Esophagus (tissue), 2 donors: ENCODE measurements around the gene RPA1. TPM values are rescaled to one million over a fixed set of nuclear protein-coding genes. Genes with fewer than 3 reads are reported as not detected.

Experiments used
- H3K27ac ChIP-seq, 2 donors: one replicate each; pipeline ENCODE4 v1.5.1; 2013; ENCODE audit warnings: low read depth in 2 of 2, mild to moderate bottlenecking in 2 of 2, inconsistent platforms in 1 of 2, low read length in 1 of 2, moderate library complexity in 1 of 2
- H3K27me3 ChIP-seq, 2 donors: one replicate each; pipeline ENCODE4 v1.6.1; 2013; ENCODE audit warnings: low read length in 2 of 2, control low read depth in 1 of 2, mild to moderate bottlenecking in 1 of 2; ENCODE audit not compliant: insufficient read depth in 2 of 2, control insufficient read depth in 1 of 2
- H3K36me3 ChIP-seq, 2 donors: one replicate each; pipeline ENCODE4 v1.6.1; 2013; ENCODE audit warnings: low read length in 1 of 2; ENCODE audit not compliant: control insufficient read depth in 2 of 2, insufficient read depth in 2 of 2
- H3K4me1 ChIP-seq, 2 donors: one replicate each; pipeline ENCODE4 v1.6.1; 2013; ENCODE audit warnings: low read length in 1 of 2; ENCODE audit not compliant: control insufficient read depth in 2 of 2, insufficient read depth in 2 of 2
- H3K4me3 ChIP-seq, 2 donors: one replicate each; pipeline ENCODE4 v1.5.1; 2013; ENCODE audit warnings: low read length in 2 of 2, mild to moderate bottlenecking in 2 of 2, low read depth in 1 of 2, moderate library complexity in 1 of 2
- H3K9me3 ChIP-seq, 2 donors: one replicate each; pipeline ENCODE4 v1.6.1; 2013; ENCODE audit warnings: mild to moderate bottlenecking in 2 of 2, low read depth in 1 of 2, low read length in 1 of 2, moderate library complexity in 1 of 2; ENCODE audit not compliant: control insufficient read depth in 2 of 2, insufficient read depth in 1 of 2
- WGBS, 2 donors: extraction: QIAGEN DNeasy Blood & Tissue Kit; methylation state at CpG; one replicate each; pipeline ENCODE4 v1.1.7; 2013; 5-methylcytosine and 5-hydroxymethylcytosine counted together
- polyA plus RNA-seq, 2 donors: library from polyadenylated mRNA; stranded (reverse); fragments of 200-250 nt; gene quantifications; one replicate each; pipeline ENCODE4 v1.2.3, GENCODE V29; 2013
- donor health status: healthy with polysubstance abuse.
- donor health status: Bipolar disorder and iron deficiency.

The RPA1 gene
- polyA plus RNA-seq, 2 donors, result 8.6 to 33.7 TPM

DNA sequence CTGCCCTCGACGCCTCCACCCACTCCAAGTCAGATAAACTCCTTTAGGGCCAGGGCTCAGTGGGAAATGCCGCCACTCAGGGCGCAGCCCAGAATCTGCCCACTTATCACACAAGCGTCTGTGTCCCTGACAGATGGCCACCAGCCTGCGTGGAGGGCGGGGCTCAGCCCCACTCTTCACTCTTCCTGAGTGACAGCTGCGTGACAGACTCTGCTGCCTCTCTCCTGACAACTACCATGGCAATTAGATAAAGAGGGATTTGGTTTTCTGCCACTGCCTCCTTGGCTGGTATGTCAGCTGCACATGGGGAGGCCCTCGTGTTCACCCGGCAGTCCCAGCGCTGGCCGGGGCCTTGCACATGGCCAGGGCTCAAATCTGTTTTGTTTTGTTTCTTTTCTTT, 99.2 kb downstream of the RPA1 start:
- H3K27ac ChIP-seq, result no peak overlapping the region
- H3K4me1 ChIP-seq, result peaks cover 4 to 5% of the 10 kb centered on the region in 2 donors
- H3K4me3 ChIP-seq, result no peak overlapping the region
- no peaks in the 10 kb centered on the region for H3K9me3 ChIP-seq
- no peaks in the 10 kb centered on the region for H3K36me3 ChIP-seq
- 82 to 85% methylated on average over 12 of the region's 12 CpGs for WGBS, 2 donors
- H3K27me3 ChIP-seq, result no peaks in the 10 kb centered on the region

- Histone ChIP-seq H3K9me3 (no peaks in the 10 kb centered on the region), H3K4me3 (no peak overlapping the region), H3K36me3 (no peaks in the 10 kb centered on the region), H3K27ac (no peak overlapping the region), H3K27me3 (no peaks in the 10 kb centered on the region), H3K4me1 (peaks cover 4 to 5% of the 10 kb centered on the region in 2 donors)
- WGBS, 2 donors, result 55 to 70% methylated on average over 8 of the region's 8 CpGs
Observed at GRCh38 chr17:1930337-1930645, 100.5 kb downstream of the RPA1 start.

DNA sequence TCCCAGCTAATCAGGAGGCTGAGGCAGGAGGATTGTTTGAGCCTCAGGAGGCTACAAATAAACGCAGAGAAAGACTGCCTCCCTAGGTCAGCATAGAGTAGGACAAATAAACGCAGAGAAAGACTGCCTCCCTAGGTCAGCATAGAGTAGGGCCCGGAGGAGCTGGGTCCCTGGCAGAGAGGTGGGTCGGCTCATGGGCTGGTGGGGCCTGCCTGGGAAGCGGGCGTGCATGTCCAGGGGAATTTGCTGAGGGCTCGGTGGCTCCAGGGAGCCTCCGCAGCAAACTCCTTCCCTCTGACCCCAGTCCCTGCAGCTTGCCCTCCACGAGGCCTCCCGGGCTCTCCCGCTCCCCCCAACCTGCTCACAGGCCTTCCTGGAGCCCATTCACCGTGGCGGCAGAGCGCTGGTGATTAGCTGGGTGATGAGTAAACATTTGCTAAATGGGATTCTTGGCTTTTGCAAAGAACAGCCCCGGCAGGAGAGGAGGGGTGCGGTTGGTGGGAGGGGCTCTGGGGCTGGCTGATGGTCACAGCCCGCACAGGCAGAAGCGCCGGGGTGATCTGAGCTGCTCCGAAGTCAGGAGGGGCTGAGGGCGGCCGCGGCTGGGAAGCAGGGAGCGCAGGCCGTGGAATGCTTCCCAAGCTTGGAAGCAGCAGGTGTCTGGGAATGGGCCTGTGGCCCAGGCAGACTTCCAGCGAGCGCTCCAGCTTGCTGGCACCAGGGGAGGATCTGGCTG, 102.2 kb downstream of the RPA1 start:
- H3K4me3 ChIP-seq, result no peak overlapping the region
- peaks cover 4 to 5% of the 10 kb centered on the region in 2 donors for H3K4me1 ChIP-seq
- no peaks in the 10 kb centered on the region for H3K36me3 ChIP-seq
- H3K9me3 ChIP-seq, result no peaks in the 10 kb centered on the region
- WGBS, 2 donors, result 32 to 38% methylated on average over 27 of the region's 27 CpGs
- H3K27me3 ChIP-seq, result no peaks in the 10 kb centered on the region
- H3K27ac ChIP-seq, result no peak overlapping the region

DNA sequence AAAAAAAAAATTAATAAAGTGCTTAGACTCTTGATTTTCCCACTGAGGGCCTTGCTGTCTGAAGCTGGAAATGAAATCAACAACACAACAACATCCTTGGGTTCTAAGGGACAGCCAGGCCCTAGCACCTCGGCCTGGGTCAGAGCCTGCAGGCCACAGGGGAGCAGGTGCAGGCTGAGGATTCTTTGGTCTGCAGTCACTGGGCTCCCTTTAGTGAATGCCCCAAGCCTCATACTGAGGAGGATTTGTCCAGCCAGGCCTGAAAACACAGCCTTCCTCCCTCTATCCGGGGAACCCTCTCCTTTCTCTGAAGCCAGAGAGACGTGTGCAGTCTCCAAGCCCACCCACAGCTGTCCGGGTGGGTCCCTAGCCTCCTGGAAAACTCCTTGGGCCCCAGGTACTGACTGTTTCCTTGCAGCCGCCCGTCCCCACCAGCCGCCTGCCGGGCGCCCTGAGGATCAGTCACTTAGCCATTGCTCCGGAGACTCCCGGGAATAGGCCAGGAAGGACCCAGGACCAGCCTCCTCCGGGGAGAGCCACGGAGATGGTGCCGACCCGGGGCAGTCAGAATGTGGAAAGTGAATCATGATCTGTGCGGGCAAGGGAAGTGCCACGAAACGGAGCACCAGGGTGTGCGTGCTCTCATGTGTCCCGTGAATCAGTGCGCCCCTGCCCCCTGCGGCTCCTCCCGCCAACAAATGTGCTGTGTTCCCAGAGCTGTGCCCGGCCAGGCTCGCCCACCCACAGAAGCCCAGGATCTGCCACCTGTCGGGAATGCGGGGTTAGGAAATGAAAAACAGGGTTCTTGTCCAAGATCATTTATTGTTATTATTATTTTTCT, 104.3 kb downstream of the RPA1 start:
- no peaks in the 10 kb centered on the region for H3K27me3 ChIP-seq
- WGBS, 2 donors, result 89 to 92% methylated on average over 27 of the region's 27 CpGs
- H3K4me1 ChIP-seq, result peaks cover 4 to 5% of the 10 kb centered on the region in 2 donors
- no peaks in the 10 kb centered on the region for H3K9me3 ChIP-seq
- no peak overlapping the region for H3K27ac ChIP-seq
- H3K36me3 ChIP-seq, result no peaks in the 10 kb centered on the region
- H3K4me3 ChIP-seq, result no peak overlapping the region

GRCh38 chr17:1934901-1935300, 105.1 kb downstream of the RPA1 start:
- Histone ChIP-seq H3K27ac (no peak overlapping the region), H3K4me1 (peaks cover 4 to 5% of the 10 kb centered on the region in 2 donors), H3K4me3 (no peak overlapping the region), H3K9me3 (no peaks in the 10 kb centered on the region), H3K36me3 (no peaks in the 10 kb centered on the region), H3K27me3 (no peaks in the 10 kb centered on the region)
- WGBS, 2 donors, result 87 to 88% methylated on average over 17 of the region's 17 CpGs

DNA sequence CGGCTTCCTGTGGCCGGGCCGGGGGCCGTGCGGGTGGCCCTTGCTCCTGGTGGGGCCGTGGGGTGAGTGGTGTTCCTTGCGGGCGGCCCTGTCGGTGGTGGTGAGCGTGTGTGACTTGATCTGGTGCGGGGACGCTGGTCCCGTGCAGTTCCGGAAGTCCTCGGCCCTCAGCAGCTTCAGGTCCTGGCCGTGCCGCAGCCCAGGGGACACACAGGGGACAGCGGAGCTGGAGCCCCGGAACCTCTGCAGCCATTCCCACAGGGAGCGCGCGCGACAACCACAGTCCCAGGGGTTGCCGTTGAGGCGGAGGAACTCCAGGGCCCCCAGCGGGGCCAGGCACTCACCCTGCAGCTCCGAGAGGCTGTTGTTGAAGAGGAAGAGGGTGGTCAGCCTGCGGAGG, 107.0 kb downstream of the RPA1 start:
- H3K4me3 ChIP-seq, result no peak overlapping the region
- H3K4me1 ChIP-seq, result peaks cover 4 to 5% of the 10 kb centered on the region in 2 donors
- H3K27me3 ChIP-seq, result no peaks in the 10 kb centered on the region
- no peaks in the 10 kb centered on the region for H3K9me3 ChIP-seq
- WGBS, 2 donors, result 86 to 92% methylated on average over 25 to 28 of the region's 28 CpGs
- no peaks in the 10 kb centered on the region for H3K36me3 ChIP-seq
- no peak overlapping the region for H3K27ac ChIP-seq

DNA sequence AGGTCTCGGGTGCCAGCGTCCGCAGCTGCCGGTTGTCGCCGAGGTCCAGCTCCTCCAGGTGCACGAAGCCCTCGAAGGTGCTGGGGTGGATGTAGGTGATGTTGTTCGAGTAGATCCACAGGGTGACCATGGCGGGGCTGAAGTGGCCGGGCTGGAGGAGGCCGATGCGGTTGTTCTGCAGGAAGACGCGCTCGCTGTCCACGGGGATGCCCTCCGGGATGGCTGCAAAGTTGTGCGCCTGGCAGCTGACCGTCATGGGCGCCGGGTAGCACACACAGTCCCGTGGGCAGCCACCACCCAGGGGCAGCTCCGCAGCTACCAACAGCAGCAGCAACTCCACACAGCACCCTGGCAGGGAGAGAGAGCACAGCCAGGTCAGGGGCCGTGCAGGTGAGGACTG, 107.7 kb downstream of the RPA1 start:
- H3K27ac ChIP-seq, result no peak overlapping the region
- H3K9me3 ChIP-seq, result no peaks in the 10 kb centered on the region
- H3K27me3 ChIP-seq, result no peaks in the 10 kb centered on the region
- H3K4me3 ChIP-seq, result no peak overlapping the region
- WGBS, 2 donors, result 94% methylated on average over 24 to 25 of the region's 25 CpGs
- no peaks in the 10 kb centered on the region for H3K36me3 ChIP-seq
- no peaks in the 10 kb centered on the region for H3K4me1 ChIP-seq

DNA sequence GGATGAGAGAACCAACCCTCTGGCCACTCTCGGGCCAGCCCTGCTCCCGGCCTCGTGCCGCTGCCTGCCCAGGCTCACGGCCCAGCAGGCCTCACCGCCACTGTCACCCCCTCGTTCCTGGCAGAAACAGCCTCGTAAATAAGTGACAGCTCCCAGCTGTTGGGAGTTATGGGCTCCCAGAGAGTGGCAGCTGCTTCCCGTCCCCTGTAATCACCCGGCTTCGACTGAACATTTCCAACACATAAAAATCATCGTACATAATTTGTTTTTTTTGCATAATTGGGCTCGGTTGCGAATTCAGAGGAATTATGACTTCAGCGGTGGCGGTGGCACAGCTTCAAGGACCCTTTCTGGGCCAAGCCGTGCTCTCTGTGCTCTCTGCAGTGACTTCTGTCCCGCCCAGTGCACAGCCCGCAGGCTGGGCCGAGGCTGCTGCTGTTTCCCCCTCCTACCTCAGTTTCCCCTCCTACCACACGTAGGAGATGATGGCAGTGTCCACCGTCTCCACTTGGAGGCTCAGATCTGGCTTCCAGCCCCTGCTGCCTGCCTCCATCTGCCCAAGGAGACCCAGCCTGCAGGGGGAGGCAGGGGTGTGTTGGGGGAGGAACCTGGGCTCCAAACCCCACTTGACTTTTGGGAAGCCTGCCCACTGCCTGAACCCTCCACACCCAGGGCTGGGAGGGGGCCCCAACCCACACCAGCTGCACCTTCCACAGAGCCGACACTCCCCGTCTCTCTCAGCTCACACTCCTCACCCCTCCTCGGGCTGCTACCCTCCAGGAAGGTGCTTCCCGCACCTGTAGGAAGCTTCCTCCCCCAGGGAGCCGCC, 110.4 kb downstream of the RPA1 start:
- Histone ChIP-seq H3K27me3 (no peaks in the 10 kb centered on the region), H3K9me3 (no peaks in the 10 kb centered on the region), H3K27ac (no peak overlapping the region), H3K36me3 (no peaks in the 10 kb centered on the region), H3K4me1 (no peaks in the 10 kb centered on the region), H3K4me3 (no peak overlapping the region)
- 64 to 73% methylated on average over 27 of the region's 27 CpGs for WGBS, 2 donors

DNA sequence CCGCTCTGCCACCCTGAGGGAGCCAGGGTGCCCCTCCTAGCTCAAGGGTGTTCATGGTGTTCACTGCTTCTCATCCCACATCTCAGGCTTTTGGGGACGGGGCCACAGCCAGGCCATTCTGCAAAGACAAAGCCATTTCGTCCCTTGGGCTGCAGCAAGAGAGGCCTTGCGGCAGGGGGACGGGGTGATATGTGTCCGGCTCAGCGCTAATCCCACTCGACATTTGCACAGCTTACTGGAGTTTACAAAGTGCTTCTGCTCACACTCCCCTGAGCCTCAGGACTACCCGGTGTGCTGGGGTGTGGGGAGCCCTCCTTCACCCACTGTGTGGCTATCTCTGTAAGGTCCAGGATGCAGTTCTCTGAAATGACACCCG, 111.0 kb downstream of the RPA1 start:
- Histone ChIP-seq H3K27me3 (no peaks in the 10 kb centered on the region), H3K9me3 (no peaks in the 10 kb centered on the region), H3K4me3 (no peak overlapping the region), H3K36me3 (no peaks in the 10 kb centered on the region), H3K4me1 (no peaks in the 10 kb centered on the region), H3K27ac (no peak overlapping the region)
- WGBS, 2 donors, result 84 to 85% methylated on average over 10 of the region's 10 CpGs
